Endothelial cell of hepatic sinusoid (primary cell): Measurements from ENCODE around the gene ARID5B.

ENCODE experiments used
- in situ Hi-C: cut with HindIII; loops from 2 replicates; pipeline ENCODE4 v1.10.0; 2017; ENCODE audit warnings: low sequenced_read_pairs

Gene ARID5B

GRCh38 chr10:61986382-61986781 is 84.9 kb downstream of the ARID5B start:
- in situ Hi-C loops, result no loop called here

GRCh38 chr10:61986788-61987492 is 85.4 kb downstream of the ARID5B start:
- in situ Hi-C loops, result no loop called here

- in situ Hi-C loops, result no loop called here
These were observed 86.0 kb downstream of the ARID5B start for GRCh38 chr10:61987537-61987936.

- in situ Hi-C loops, result no loop called here
These were observed 86.5 kb downstream of the ARID5B start for GRCh38 chr10:61987951-61988379.

- in situ Hi-C loops, result no loop called here
These were observed 88.7 kb downstream of the ARID5B start for GRCh38 chr10:61989995-61990760.

GRCh38 chr10:61990761-61991135 is 89.2 kb downstream of the ARID5B start:
- in situ Hi-C loops, result no loop called here

GRCh38 chr10:61991166-61991565 is 89.7 kb downstream of the ARID5B start:
- in situ Hi-C loops, result no loop called here

GRCh38 chr10:61992059-61992460 is 90.6 kb downstream of the ARID5B start:
- in situ Hi-C loops, result no loop called here

- in situ Hi-C loops, result no loop called here
These were observed 91.5 kb downstream of the ARID5B start for GRCh38 chr10:61992671-61993668.

- in situ Hi-C loops, result no loop called here
These were observed 92.4 kb downstream of the ARID5B start for GRCh38 chr10:61993711-61994401.

- in situ Hi-C loops, result no loop called here
These were observed 93.1 kb downstream of the ARID5B start for GRCh38 chr10:61994405-61995219.

- in situ Hi-C loops, result no loop called here
These were observed 93.7 kb downstream of the ARID5B start for GRCh38 chr10:61995220-61995503.

- in situ Hi-C loops, result no loop called here
These were observed 97.4 kb downstream of the ARID5B start for GRCh38 chr10:61998937-61999336.

GRCh38 chr10:62000037-62000603 is 98.6 kb downstream of the ARID5B start:
- in situ Hi-C loops, result no loop called here

- in situ Hi-C loops, result no loop called here
These were observed 99.2 kb downstream of the ARID5B start for GRCh38 chr10:62000726-62001125.

GRCh38 chr10:62001898-62002297 is 100.4 kb downstream of the ARID5B start:
- in situ Hi-C loops, result no loop called here

GRCh38 chr10:62002753-62003152 is 101.3 kb downstream of the ARID5B start:
- in situ Hi-C loops, result no loop called here

- in situ Hi-C loops, result no loop called here
These were observed 102.5 kb downstream of the ARID5B start for GRCh38 chr10:62004042-62004441.

GRCh38 chr10:62005281-62005680 is 103.8 kb downstream of the ARID5B start:
- in situ Hi-C loops, result loop anchor here (5.0 kb wide), 2 partner anchors 82 to 88 kb away; no protein-coding TSS in a partner anchor
